HG02610 (cell line): ENCODE data around the gene SAXO2.
"Not testable (repeated sequence)": the region's sequence is repeated elsewhere in the genome, so short reads cannot be mapped to it uniquely, and the experiment has no call there.

ENCODE experiments used
- ATAC-seq: cut with Tn5 transposase; IDR thresholded peaks from one replicate; pipeline ENCODE4 v1.9.1; 2021; ENCODE audit warnings: mild to moderate bottlenecking, moderate library complexity; ENCODE audit not compliant: unreplicated experiment

SAXO2 gene

GRCh38 chr15:82313446-82313845 is 50.8 kb downstream of the SAXO2 start:
- no peak for ATAC-seq

- not testable (repeated sequence) for ATAC-seq
These were observed 51.5 kb downstream of the SAXO2 start for GRCh38 chr15:82313951-82314768.

- ATAC-seq, result no peak
These were observed 52.3 kb downstream of the SAXO2 start for GRCh38 chr15:82314769-82315518.

GRCh38 chr15:82315519-82316246 is 53.1 kb downstream of the SAXO2 start:
- no peak for ATAC-seq

GRCh38 chr15:82316247-82317090 is 53.9 kb downstream of the SAXO2 start:
- not testable (repeated sequence) for ATAC-seq

- ATAC-seq, result no peak
These were observed 54.5 kb downstream of the SAXO2 start for GRCh38 chr15:82317091-82317489.

GRCh38 chr15:82317516-82317915 is 54.9 kb downstream of the SAXO2 start:
- not testable (repeated sequence) for ATAC-seq

- not testable (repeated sequence) for ATAC-seq
These were observed 55.7 kb downstream of the SAXO2 start for GRCh38 chr15:82318281-82318680.

GRCh38 chr15:82319522-82320278 is 57.1 kb downstream of the SAXO2 start:
- ATAC-seq, result not testable (repeated sequence)

- ATAC-seq, result not testable (repeated sequence)
These were observed 58.2 kb downstream of the SAXO2 start for GRCh38 chr15:82320861-82321260.

GRCh38 chr15:82322488-82322887 is 59.9 kb downstream of the SAXO2 start:
- not testable (repeated sequence) for ATAC-seq

- not testable (repeated sequence) for ATAC-seq
These were observed 62.2 kb downstream of the SAXO2 start for GRCh38 chr15:82324831-82325230.

- not testable (repeated sequence) for ATAC-seq
These were observed 63.0 kb downstream of the SAXO2 start for GRCh38 chr15:82325646-82326045.

- ATAC-seq, result not testable (repeated sequence)
These were observed 64.3 kb downstream of the SAXO2 start for GRCh38 chr15:82326896-82327295.

GRCh38 chr15:82327372-82327771 is 64.8 kb downstream of the SAXO2 start:
- ATAC-seq, result not testable (repeated sequence)

- not testable (repeated sequence) for ATAC-seq
These were observed 66.4 kb downstream of the SAXO2 start for GRCh38 chr15:82329039-82329438.

GRCh38 chr15:82330921-82331320 is 68.3 kb downstream of the SAXO2 start:
- ATAC-seq, result not testable (repeated sequence)

- ATAC-seq, result peak; percentile 51
These were observed 69.1 kb downstream of the SAXO2 start for GRCh38 chr15:82331576-82332304.
